SH-SY5Y (cell line): Measurements from ENCODE around the gene RELL2.

Source experiments
- GATA2 ChIP-seq: IDR thresholded peaks from 2 replicates; pipeline ENCODE4 v1.6.1; 2011; ENCODE audit warnings: mild to moderate bottlenecking, low read depth, low read length
- GATA3 ChIP-seq: IDR thresholded peaks from 2 replicates; pipeline ENCODE4 v1.6.1; 2011; ENCODE audit warnings: low read depth, mild to moderate bottlenecking, low read length, moderate library complexity

- no peak for TF ChIP-seq GATA3
- no peak for TF ChIP-seq GATA2
These were observed 44.0 kb downstream of the RELL2 start for GRCh38 chr5:141680751-141681201.
